ENCODE measurements around the gene SYTL5. TPM values are rescaled to one million over a fixed set of nuclear protein-coding genes. Genes with fewer than 3 reads are reported as not detected.

SYTL5 gene
- total and polyA plus RNA-seq, 4 donors, result 0.09 to 2.8 (median 1.0) TPM

DNA sequence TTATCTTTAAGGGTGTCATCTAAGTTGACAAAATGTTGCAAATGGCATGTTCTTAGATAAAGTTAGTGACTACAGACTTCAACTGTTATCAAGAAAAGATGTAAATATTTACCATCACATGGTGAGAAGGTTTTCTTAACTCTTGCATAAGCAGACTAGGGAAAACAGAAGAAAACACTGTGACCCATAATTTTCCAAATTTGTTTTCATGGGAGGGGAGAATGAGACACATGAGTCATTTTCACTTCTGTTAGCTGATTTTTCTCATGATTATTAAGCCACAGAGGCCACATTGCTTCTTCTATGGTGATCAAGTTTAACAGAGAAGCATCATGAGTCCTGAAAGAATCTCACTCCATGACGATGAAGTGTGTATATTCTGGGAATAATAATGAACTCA lies 30.2 kb upstream of the SYTL5 start:
- 89% methylated on average over 1 of the region's 1 CpG for WGBS
- no peaks in the 10 kb centered on the region for H3K4me1 ChIP-seq (ENCODE audit: control insufficient read depth in 4 of 4, insufficient read depth in 4 of 4, low read length in 3 of 4)
- no peak for DNase-seq (ENCODE audit: low spot score)

DNA sequence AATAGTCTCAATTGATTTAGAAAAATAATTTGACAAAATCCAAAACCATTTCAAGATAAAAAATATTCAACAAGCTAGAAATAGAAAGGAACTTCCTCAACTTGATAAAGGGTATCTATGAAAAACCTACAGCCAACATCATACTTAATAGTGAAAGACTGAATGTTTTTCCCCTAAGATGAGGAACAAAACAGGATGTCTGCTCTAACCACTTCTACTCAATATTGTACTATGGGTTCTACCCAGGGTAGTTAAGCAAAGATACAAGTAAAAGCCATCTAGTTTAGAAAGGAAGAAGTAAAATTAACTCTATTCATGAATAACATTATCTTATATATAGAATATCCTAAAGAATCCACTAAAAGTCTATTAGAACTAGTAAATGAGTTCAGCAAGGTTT lies 21.5 kb upstream of the SYTL5 start:
- Histone ChIP-seq H3K36me3 (ENCODE audit: control insufficient read depth in 4 of 4, insufficient read depth in 3 of 4, low read depth in 1 of 4, low read length in 3 of 4) (no peaks in the 10 kb centered on the region), H3K9me3 (ENCODE audit: control insufficient read depth in 4 of 4, low read length in 3 of 4) (no peaks in the 10 kb centered on the region), H3K4me3 (ENCODE audit: low read depth in 1 of 3, low read length in 3 of 3) (no peak overlapping the region), H3K27me3 (ENCODE audit: control insufficient read depth in 4 of 4, insufficient read depth in 4 of 4, low read length in 3 of 4) (no peaks in the 10 kb centered on the region), H3K4me1 (ENCODE audit: control insufficient read depth in 4 of 4, insufficient read depth in 4 of 4, low read length in 3 of 4) (no peaks in the 10 kb centered on the region), H3K9ac (ENCODE audit: low read depth in 1 of 2, low read length in 2 of 2) (no peak overlapping the region), H3K27ac (ENCODE audit: low read depth in 1 of 2, low read length in 2 of 2) (no peak overlapping the region)
- DNase-seq (ENCODE audit: low spot score), result no peak
- TF ChIP-seq, protein P1, sequence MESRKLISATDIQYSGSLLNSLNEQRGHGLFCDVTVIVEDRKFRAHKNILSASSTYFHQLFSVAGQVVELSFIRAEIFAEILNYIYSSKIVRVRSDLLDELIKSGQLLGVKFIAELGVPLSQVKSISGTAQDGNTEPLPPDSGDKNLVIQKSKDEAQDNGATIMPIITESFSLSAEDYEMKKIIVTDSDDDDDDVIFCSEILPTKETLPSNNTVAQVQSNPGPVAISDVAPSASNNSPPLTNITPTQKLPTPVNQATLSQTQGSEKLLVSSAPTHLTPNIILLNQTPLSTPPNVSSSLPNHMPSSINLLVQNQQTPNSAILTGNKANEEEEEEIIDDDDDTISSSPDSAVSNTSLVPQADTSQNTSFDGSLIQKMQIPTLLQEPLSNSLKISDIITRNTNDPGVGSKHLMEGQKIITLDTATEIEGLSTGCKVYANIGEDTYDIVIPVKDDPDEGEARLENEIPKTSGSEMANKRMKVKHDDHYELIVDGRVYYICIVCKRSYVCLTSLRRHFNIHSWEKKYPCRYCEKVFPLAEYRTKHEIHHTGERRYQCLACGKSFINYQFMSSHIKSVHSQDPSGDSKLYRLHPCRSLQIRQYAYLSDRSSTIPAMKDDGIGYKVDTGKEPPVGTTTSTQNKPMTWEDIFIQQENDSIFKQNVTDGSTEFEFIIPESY (IDR thresholded peaks at IDR 0.05), result no peak
- TF ChIP-seq TAF1 (conservative IDR thresholded peaks at IDR 0.05) (no peak), NR2F2 (IDR thresholded peaks at IDR 0.05) (no peak)

More for the DNA sequence above, 30.2 kb upstream of the SYTL5 start:
- Histone ChIP-seq H3K9me3 (ENCODE audit: control insufficient read depth in 4 of 4, low read length in 3 of 4) (no peaks in the 10 kb centered on the region), H3K4me3 (ENCODE audit: low read depth in 1 of 3, low read length in 3 of 3) (no peak overlapping the region), H3K36me3 (ENCODE audit: control insufficient read depth in 4 of 4, insufficient read depth in 3 of 4, low read depth in 1 of 4, low read length in 3 of 4) (no peaks in the 10 kb centered on the region), H3K9ac (ENCODE audit: low read depth in 1 of 2, low read length in 2 of 2) (no peak overlapping the region), H3K27me3 (ENCODE audit: control insufficient read depth in 4 of 4, insufficient read depth in 4 of 4, low read length in 3 of 4) (no peaks in the 10 kb centered on the region), H3K27ac (ENCODE audit: low read depth in 1 of 2, low read length in 2 of 2) (no peak overlapping the region)
- TF ChIP-seq, protein P1 (IDR thresholded peaks at IDR 0.05), result no peak
- TF ChIP-seq YY1 (IDR thresholded peaks at IDR 0.05), result no peak
- TF ChIP-seq NR2F2 (IDR thresholded peaks at IDR 0.05), result no peak
- TF ChIP-seq, protein P2, sequence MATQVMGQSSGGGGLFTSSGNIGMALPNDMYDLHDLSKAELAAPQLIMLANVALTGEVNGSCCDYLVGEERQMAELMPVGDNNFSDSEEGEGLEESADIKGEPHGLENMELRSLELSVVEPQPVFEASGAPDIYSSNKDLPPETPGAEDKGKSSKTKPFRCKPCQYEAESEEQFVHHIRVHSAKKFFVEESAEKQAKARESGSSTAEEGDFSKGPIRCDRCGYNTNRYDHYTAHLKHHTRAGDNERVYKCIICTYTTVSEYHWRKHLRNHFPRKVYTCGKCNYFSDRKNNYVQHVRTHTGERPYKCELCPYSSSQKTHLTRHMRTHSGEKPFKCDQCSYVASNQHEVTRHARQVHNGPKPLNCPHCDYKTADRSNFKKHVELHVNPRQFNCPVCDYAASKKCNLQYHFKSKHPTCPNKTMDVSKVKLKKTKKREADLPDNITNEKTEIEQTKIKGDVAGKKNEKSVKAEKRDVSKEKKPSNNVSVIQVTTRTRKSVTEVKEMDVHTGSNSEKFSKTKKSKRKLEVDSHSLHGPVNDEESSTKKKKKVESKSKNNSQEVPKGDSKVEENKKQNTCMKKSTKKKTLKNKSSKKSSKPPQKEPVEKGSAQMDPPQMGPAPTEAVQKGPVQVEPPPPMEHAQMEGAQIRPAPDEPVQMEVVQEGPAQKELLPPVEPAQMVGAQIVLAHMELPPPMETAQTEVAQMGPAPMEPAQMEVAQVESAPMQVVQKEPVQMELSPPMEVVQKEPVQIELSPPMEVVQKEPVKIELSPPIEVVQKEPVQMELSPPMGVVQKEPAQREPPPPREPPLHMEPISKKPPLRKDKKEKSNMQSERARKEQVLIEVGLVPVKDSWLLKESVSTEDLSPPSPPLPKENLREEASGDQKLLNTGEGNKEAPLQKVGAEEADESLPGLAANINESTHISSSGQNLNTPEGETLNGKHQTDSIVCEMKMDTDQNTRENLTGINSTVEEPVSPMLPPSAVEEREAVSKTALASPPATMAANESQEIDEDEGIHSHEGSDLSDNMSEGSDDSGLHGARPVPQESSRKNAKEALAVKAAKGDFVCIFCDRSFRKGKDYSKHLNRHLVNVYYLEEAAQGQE (IDR thresholded peaks at IDR 0.05), result no peak
- no peak for TF ChIP-seq FOXA1 (IDR thresholded peaks at IDR 0.05)
- no peak for TF ChIP-seq RAD21 (IDR thresholded peaks at IDR 0.05)
- TF ChIP-seq JUND (IDR thresholded peaks at IDR 0.05), result no peak
- TF ChIP-seq, protein P3, sequence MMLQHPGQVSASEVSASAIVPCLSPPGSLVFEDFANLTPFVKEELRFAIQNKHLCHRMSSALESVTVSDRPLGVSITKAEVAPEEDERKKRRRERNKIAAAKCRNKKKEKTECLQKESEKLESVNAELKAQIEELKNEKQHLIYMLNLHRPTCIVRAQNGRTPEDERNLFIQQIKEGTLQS (IDR thresholded peaks at IDR 0.05), result no peak
- TF ChIP-seq TAF1 (conservative IDR thresholded peaks at IDR 0.05), result no peak
- TF ChIP-seq HNF4A (conservative IDR thresholded peaks at IDR 0.05), result no peak
- TF ChIP-seq RXRA (IDR thresholded peaks at IDR 0.05), result no peak
- TF ChIP-seq, protein P4, sequence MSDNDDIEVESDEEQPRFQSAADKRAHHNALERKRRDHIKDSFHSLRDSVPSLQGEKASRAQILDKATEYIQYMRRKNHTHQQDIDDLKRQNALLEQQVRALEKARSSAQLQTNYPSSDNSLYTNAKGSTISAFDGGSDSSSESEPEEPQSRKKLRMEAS (IDR thresholded peaks at IDR 0.05), result no peak
- TF ChIP-seq SP1 (IDR thresholded peaks at IDR 0.05), result no peak
- no peak for TF ChIP-seq EGR1 (IDR thresholded peaks at IDR 0.05; ENCODE audit: low read depth in 2 of 2)

Data from liver (tissue), 9 donors.